Endothelial cell of umbilical vein (primary cell): ENCODE measurements around the gene FAM72D. TPM values are rescaled to one million over a fixed set of nuclear protein-coding genes. Genes with fewer than 3 reads are reported as not detected.
"Not testable (repeated sequence)": the region's sequence is repeated elsewhere in the genome, so short reads cannot be mapped to it uniquely, and the experiment has no call there.

Source experiments
- Bru-seq: library from RNA; stranded (reverse); fragments of 400-500 nt; gene quantifications from one replicate; lab custom pipeline; 2021; lab: Mats Ljungman, UMichigan
- BruChase-seq, 2 experiments: library from RNA; stranded (reverse); fragments of 400-500 nt; gene quantifications; one replicate each; lab custom pipeline; 2021; lab: Mats Ljungman, UMichigan
- BruUV-seq: library from RNA; stranded (reverse); fragments of 400-500 nt; replicated peaks from 2 replicates; lab custom pipeline; 2021; lab: Mats Ljungman, UMichigan
- CTCF ChIA-PET: fragments of 300-600, 350-600 bp; sonication (Branson Sonifier 250); formaldehyde crosslinking; loops from one replicate; lab custom pipeline; 2021; ENCODE audit warnings: antibody characterized with exemption, inconsistent platforms; lab: Charles Lee
- POLR2A ChIA-PET: fragments of 300-600, 350-600 bp; sonication (Branson Sonifier 250); formaldehyde crosslinking; loops from one replicate; lab custom pipeline; 2021; ENCODE audit warnings: antibody characterized with exemption, inconsistent platforms; lab: Charles Lee
- DNase-seq: peaks from one replicate; pipeline ENCODE4 v3.0.0-alpha.2; 2011; ENCODE audit warnings: low read depth, low spot score
- FAIRE-seq: peaks from 2 replicates; lab custom pipeline; 2011; peaks lifted over from hg19 to GRCh38; lab: Jason Lieb, UNC
- H2AFZ ChIP-seq: 2 replicates; pipeline ENCODE4 v1.6.0; 2012; ENCODE audit warnings: low read depth, low read length, control low read depth, inconsistent platforms
- H3K27ac ChIP-seq: 2 replicates; pipeline ENCODE4 v1.5.1; 2011; ENCODE audit warnings: low read depth, mild to moderate bottlenecking, control low read depth, low read length, moderate library complexity; ENCODE audit not compliant: insufficient read depth
- H3K27me3 ChIP-seq, 2 experiments: 2 replicates each; pipeline versions ENCODE4 v1.6.0 to v1.6.1; 2011; ENCODE audit warnings: low read length in 2 of 2, mixed read lengths in 1 of 2; ENCODE audit not compliant: control insufficient read depth in 2 of 2, insufficient read depth in 2 of 2
- H3K36me3 ChIP-seq, 2 experiments: 2 replicates in 1 of 2; 3 replicates in 1 of 2; pipeline ENCODE4 v1.5.1; 2011; ENCODE audit warnings: low read length in 2 of 2, mild to moderate bottlenecking in 1 of 2, moderate library complexity in 1 of 2; ENCODE audit not compliant: control insufficient read depth in 2 of 2, insufficient read depth in 2 of 2; ENCODE audit errors: extremely low read depth in 1 of 2
- H3K4me1 ChIP-seq: 3 replicates; pipeline ENCODE4 v1.5.1; 2011; ENCODE audit warnings: mild to moderate bottlenecking, low read length; ENCODE audit not compliant: control insufficient read depth, insufficient read depth; ENCODE audit errors: extremely low read depth
- H3K4me2 ChIP-seq: 2 replicates; pipeline ENCODE4 v1.6.1; 2011; ENCODE audit warnings: low read length, control low read depth, mixed read lengths; ENCODE audit not compliant: insufficient read depth
- H3K4me3 ChIP-seq, 3 experiments: fragments of 200-600 bp in 1 of 3; sonication (generic), shearing (Covaris generic) in 1 of 3; replicated peaks in 1 of 3; 2 replicates each; pipeline ENCODE4 v1.5.1; 2011 to 2016; ENCODE audit warnings: control low read depth in 3 of 3, low read length in 3 of 3, mild to moderate bottlenecking in 2 of 3, inconsistent platforms in 1 of 3, low read depth in 1 of 3, moderate library complexity in 1 of 3; ENCODE audit not compliant: insufficient read depth in 1 of 3
- H3K79me2 ChIP-seq: 2 replicates; pipeline ENCODE4 v1.6.0; 2012; ENCODE audit warnings: low read length, inconsistent platforms; ENCODE audit not compliant: control insufficient read depth, insufficient read depth
- H3K9ac ChIP-seq: replicated peaks from 2 replicates; pipeline ENCODE3; 2011; ENCODE audit warnings: low read length, control low read depth; ENCODE audit not compliant: insufficient read depth; ENCODE audit errors: extremely low read depth
- H3K9me1 ChIP-seq: replicated peaks from 3 replicates; pipeline ENCODE4 v1.6.0; 2011; ENCODE audit warnings: mild to moderate bottlenecking, low read length; ENCODE audit not compliant: control insufficient read depth, insufficient read depth; ENCODE audit errors: extremely low read depth
- H3K9me3 ChIP-seq: replicated peaks from 2 replicates; pipeline ENCODE4 v1.5.1; 2012; ENCODE audit warnings: low read length, inconsistent platforms; ENCODE audit not compliant: control insufficient read depth, insufficient read depth
- H4K20me1 ChIP-seq: replicated peaks from 2 replicates; pipeline ENCODE3; 2011; ENCODE audit warnings: mild to moderate bottlenecking, low read length; ENCODE audit not compliant: control insufficient read depth, insufficient read depth; ENCODE audit errors: extremely low read depth
- dilution Hi-C: fragments of 300-500 bp; cut with MboI; formaldehyde crosslinking; loops from one replicate; pipeline ENCODE4 v1.15.0; 2019; ENCODE audit warnings: low sequenced_read_pairs; ENCODE audit not compliant: extremely low pct_ligation_motif_present
- intact Hi-C: fragments of 100-400 bp; cut with micrococcal nuclease; formaldehyde crosslinking; loops from one replicate; pipeline ENCODE4 v1.10.0; 2022
- long read RNA-seq: library from polyadenylated mRNA; stranded (forward); transcript quantifications from one replicate; pipeline ENCODE4 v2.0.0, GENCODE V29; 2021
- polyA minus RNA-seq, 3 experiments: library from RNA; depleted of rRNA, polyadenylated mRNA; stranded (reverse); fragments of >200 nt; gene quantifications; 1 replicate in 1 of 3; 2 replicates in 2 of 3; pipeline ENCODE4 v1.2.3, GENCODE V29; 2011
- polyA plus RNA-seq, 4 experiments: library from polyadenylated mRNA; depleted of rRNA in 3 of 4; stranded (reverse) in 3 of 4; unstranded in 1 of 4; fragments of >200 nt; gene quantifications; 2 replicates each; pipeline versions ENCODE4 v1.2.1 to v1.2.3, GENCODE V29; 2011 to 2012; ENCODE audit warnings: missing spikeins in 1 of 4
- total RNA-seq: library from RNA; stranded (reverse); gene quantifications from 2 replicates; pipeline ENCODE4 v1.2.3, GENCODE V29; 2021

The FAM72D gene
- total RNA-seq (3.2 and 3.3 TPM in 2 replicates), polyA plus RNA-seq (0.49 and 1.2 TPM in 2 replicates), polyA minus RNA-seq (0.97 and 1.1 TPM in 2 replicates), Bru-seq, nascent RNA (percentile 31 among the genes with signal in this experiment), BruChase-seq, experiment 1, labeled RNA remaining after a 6-hour chase (percentile 31 among the genes with signal in this experiment), BruChase-seq, experiment 2, labeled RNA remaining after a 2-hour chase (percentile 33 among the genes with signal in this experiment)
- 1.1 and 1.3 TPM in 2 replicates for polyA plus RNA-seq (2011; cell fraction: cytosol; rRNA removed)
- polyA plus RNA-seq (2011; cell fraction: nucleus; rRNA removed) = 0.88 and 1.6 TPM in 2 replicates
- 1.4 and 2.9 TPM in 2 replicates for polyA plus RNA-seq (2012)
- polyA minus RNA-seq (2011; cell fraction: cytosol; rRNA and poly(A)+ RNA removed) = 3.2 TPM
- polyA minus RNA-seq (2011; cell fraction: nucleus; rRNA and poly(A)+ RNA removed) = 1.3 and 1.4 TPM in 2 replicates
- long read RNA-seq, partial matches to known transcripts = 0 of 6 reads
- long read RNA-seq, other reads (novel, unspliced or antisense) = 2 of 6 reads

DNA sequence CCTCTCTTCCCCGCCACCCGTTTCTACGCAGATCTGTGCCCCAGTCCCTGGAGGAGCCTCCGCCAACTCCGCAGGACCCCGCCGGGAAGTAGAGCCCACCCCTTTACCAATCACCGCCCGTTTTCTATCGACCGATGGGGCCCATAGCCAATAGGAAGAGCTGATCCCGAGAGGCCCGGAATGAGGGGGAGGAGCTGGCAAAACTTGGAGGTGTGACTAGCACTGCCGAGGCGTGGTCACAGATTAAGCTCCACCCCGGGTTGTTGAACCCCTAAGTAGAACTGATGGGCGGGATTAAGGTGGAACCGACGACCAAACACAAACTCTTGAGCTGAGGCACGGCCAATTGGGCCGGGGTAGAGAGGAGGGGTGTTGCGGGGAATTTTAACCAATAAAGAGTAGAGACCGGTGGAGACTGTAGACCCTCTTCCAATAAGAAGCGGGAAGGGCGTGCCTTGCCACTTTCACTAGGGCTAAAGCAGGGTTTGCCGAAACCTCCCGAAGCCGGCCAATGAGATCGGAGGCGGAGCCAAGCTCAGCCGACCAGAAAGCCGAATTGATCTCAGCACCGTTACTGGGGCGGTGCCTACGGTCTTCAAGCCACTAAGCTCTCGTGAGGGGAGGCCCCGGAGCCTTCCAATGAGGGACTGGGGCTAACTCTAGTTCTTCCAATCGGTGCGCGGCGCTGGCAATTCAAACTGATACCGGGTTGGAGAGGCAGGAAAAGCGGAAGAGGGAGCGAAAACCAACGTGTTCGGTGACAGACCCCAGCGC, at the start of gene FAM72D, which contains the start of gene SRGAP2B:
TSS of gene FAM72D (plus strand) at position 691 of the 774 bp plus-strand sequence. CDS start 874 bp downstream, outside the sequence.
TSS of gene SRGAP2B (minus strand) at position 45 of the 774 bp plus-strand sequence. CDS start 2,427 bp downstream, outside the sequence.
- peak; percentile 86 for FAIRE-seq
- dilution Hi-C loops, H3K4me2 ChIP-seq, H2AFZ ChIP-seq, H3K9ac ChIP-seq, H4K20me1 ChIP-seq, H3K9me1 ChIP-seq, BruUV-seq, H3K36me3 ChIP-seq, H3K4me1 ChIP-seq, H3K79me2 ChIP-seq, H3K27ac ChIP-seq, H3K27me3 ChIP-seq, DNase-seq, H3K9me3 ChIP-seq, intact Hi-C loops, POLR2A ChIA-PET, CTCF ChIA-PET: not testable (repeated sequence)
- H3K4me3 ChIP-seq = peak within 1 kb of the TSS in 1 of 3 experiments; percentile 29

DNA sequence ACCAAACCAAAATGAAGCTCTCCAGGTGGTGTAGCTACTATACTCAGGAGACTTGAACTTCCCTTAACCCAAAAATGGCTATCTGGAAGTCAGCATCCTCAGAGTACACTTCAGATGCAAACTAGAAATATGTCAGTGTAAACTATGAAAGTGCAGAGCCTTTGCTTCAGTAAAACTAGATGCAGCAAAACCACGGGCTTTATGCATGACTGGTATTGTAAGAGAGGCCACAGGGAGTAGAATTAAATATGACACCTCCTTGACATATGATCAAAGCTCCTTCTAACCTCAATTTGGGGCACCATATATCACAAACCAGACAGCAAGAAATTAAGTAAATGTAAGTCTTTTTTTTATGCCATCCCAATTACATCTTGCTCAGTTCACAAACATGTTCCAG, 48.2 kb upstream of the FAM72D start:
- POLR2A ChIA-PET, DNase-seq, H4K20me1 ChIP-seq, H3K4me1 ChIP-seq, H3K4me2 ChIP-seq, H3K9ac ChIP-seq, H3K27me3 ChIP-seq, H3K9me1 ChIP-seq, FAIRE-seq, H3K79me2 ChIP-seq, CTCF ChIA-PET, dilution Hi-C loops, intact Hi-C loops, BruUV-seq, H2AFZ ChIP-seq, H3K36me3 ChIP-seq, H3K4me3 ChIP-seq, H3K9me3 ChIP-seq, H3K27ac ChIP-seq: not testable (repeated sequence)

DNA sequence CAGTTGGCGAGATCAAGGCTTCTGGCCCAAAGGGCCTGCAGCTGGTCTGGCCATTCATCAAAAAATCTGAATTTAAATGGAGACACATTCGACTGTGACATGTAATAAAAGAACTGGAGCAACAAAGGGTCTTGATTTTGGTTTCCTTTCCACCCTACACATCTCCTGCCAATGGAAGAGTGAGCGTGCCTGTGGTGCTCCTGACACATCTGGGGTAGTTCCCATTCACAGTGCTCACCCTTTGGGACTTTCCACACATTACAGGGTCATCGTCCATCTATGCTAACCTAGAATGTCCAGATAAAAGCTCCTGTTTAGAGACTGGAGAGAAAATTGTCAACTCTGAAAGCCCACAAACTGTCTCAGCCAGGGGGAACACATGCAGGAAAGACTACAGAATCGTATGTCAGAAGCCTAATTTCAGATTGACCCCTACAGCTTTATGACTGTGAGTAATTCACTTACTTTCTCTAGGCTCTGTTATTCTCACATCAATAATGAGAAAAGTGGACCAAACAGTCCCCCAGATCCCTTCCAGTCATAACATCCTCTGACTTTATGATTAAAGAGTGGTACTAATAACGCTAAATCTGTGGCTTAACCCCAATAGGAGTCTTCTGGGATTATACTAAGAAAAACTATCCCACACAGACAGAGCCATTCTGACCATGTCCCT, 47.5 kb upstream of the FAM72D start:
- H3K27me3 ChIP-seq, BruUV-seq, dilution Hi-C loops, H3K36me3 ChIP-seq, intact Hi-C loops, CTCF ChIA-PET, FAIRE-seq, H3K9me3 ChIP-seq, H3K4me1 ChIP-seq, H3K27ac ChIP-seq, H3K79me2 ChIP-seq, H3K4me3 ChIP-seq, H3K9me1 ChIP-seq, DNase-seq, H4K20me1 ChIP-seq, H2AFZ ChIP-seq, H3K4me2 ChIP-seq, H3K9ac ChIP-seq, POLR2A ChIA-PET: not testable (repeated sequence)
